ENCODE measurements around the gene AIMP2. TPM values are rescaled to one million over a fixed set of nuclear protein-coding genes. Genes with fewer than 3 reads are reported as not detected.
"Not testable (repeated sequence)": the region's sequence is repeated elsewhere in the genome, so short reads cannot be mapped to it uniquely, and the experiment has no call there.

The AIMP2 gene
- total RNA-seq, 4 donors from 2014 or later, result 24.5 to 41.9 (median 37.5) TPM

GRCh38 chr7:6057316-6058129 lies 48.5 kb downstream of the AIMP2 start:
- H3K27ac ChIP-seq (replicated peaks in 1 of 4), result peak overlapping the region in 3 of 4 donors; percentile 84 to 89 (median 89)
- no peak for TF ChIP-seq CTCF (IDR thresholded peaks at IDR 0.05)
- TF ChIP-seq POLR2AphosphoS5 (IDR thresholded peaks at IDR 0.05), result no peak
- TF ChIP-seq EP300 (IDR thresholded peaks at IDR 0.05), result no peak
- TF ChIP-seq POLR2A (IDR thresholded peaks at IDR 0.05; ENCODE audit: low read depth), result no peak

GRCh38 chr7:6059941-6060340 lies 50.9 kb downstream of the AIMP2 start:
- H3K27me3 ChIP-seq; H3K27ac ChIP-seq (replicated peaks in 1 of 4); H3K9me3 ChIP-seq; DNase-seq (ENCODE audit: extremely low spot score); H3K36me3 ChIP-seq; intact Hi-C loops (cut with DNase I); H3K4me3 ChIP-seq: not testable (repeated sequence)
- WGBS, result 93% methylated on average over 11 of the region's 11 CpGs
- peaks cover 16 to 38% (median 28%) of the 10 kb centered on the region in 4 donors for H3K4me1 ChIP-seq

More at GRCh38 chr7:6057316-6058129, 48.5 kb downstream of the AIMP2 start:
- H3K27me3 ChIP-seq, result no peaks in the 10 kb centered on the region
- no peaks in the 10 kb centered on the region for H3K9me3 ChIP-seq
- DNase-seq (ENCODE audit: extremely low spot score), result no peak
- peak overlapping the region; percentile 75 to 97 (median 86) for H3K4me3 ChIP-seq
- peaks cover 16 to 38% (median 28%) of the 10 kb centered on the region in 4 donors for H3K4me1 ChIP-seq
- intact Hi-C loops (cut with DNase I), result no loop called here
- peaks cover 11 to 26% (median 17%) of the 10 kb centered on the region in 4 donors for H3K36me3 ChIP-seq
- WGBS, result 75% methylated on average over 14 of the region's 14 CpGs

- Histone ChIP-seq H3K4me1 (no peaks in the 10 kb centered on the region), H3K27ac (replicated peaks in 1 of 4) (no peak overlapping the region), H3K9me3 (no peaks in the 10 kb centered on the region), H3K27me3 (no peaks in the 10 kb centered on the region), H3K36me3 (no peaks in the 10 kb centered on the region), H3K4me3 (no peak overlapping the region)
- no peak for TF ChIP-seq POLR2A (IDR thresholded peaks at IDR 0.05; ENCODE audit: low read depth)
- no peak for TF ChIP-seq CTCF (IDR thresholded peaks at IDR 0.05)
- no peak for TF ChIP-seq POLR2AphosphoS5 (IDR thresholded peaks at IDR 0.05)
- no peak for TF ChIP-seq EP300 (IDR thresholded peaks at IDR 0.05)
- 88% methylated on average over 3 of the region's 3 CpGs for WGBS
- intact Hi-C loops (cut with DNase I), result no loop called here
- DNase-seq (ENCODE audit: extremely low spot score), result no peak
These were observed 62.3 kb downstream of the AIMP2 start for GRCh38 chr7:6071406-6071805.

Small RNA genes within 50 kb of the gene (small RNA-seq; reads per million reads assigned to genes)
- gene RF00019 (0 reads per million in 3 donors), gene RNU6-218P (0 reads per million in 3 donors), gene SNORA80D (0 to 0.50 (median 0) reads per million in 3 donors)

Other genes with a start within 250 kb of the AIMP2 start
- gene RNF216, start 227.6 kb upstream of the AIMP2 start, total RNA-seq, result 10 to 100 TPM; 40.3 to 70.8 (median 58.5) TPM
- not detected for gene OCM, start 128.5 kb upstream of the AIMP2 start, total RNA-seq
- gene CCZ1, start 110.5 kb upstream of the AIMP2 start, total RNA-seq, result 10 to 100 TPM; 49.0 to 61.5 (median 54.7) TPM
- not detected for gene RSPH10B, start 38.6 kb upstream of the AIMP2 start, total RNA-seq
- 1 to 10 TPM; 7.5 to 9.5 (median 8.4) TPM for gene PMS2, start 223 bp upstream of the AIMP2 start, total RNA-seq
- not detected for gene ANKRD61, start 22.1 kb downstream of the AIMP2 start, total RNA-seq
- gene EIF2AK1, start 49.9 kb downstream of the AIMP2 start, total RNA-seq, result 100 to 1,000 TPM in 2 of 4 donors, 10 to 100 TPM in 2; 60.1 to 157 (median 89.2) TPM
- 10 to 100 TPM in 1 of 4 donors, 1 to 10 TPM in 3; 8.3 to 11.6 (median 9.6) TPM for gene USP42, start 95.7 kb downstream of the AIMP2 start, total RNA-seq

Measured in esophagus muscularis mucosa (tissue), 4 donors.